ENCODE measurements around the gene TRIM28. TPM values are rescaled to one million over a fixed set of nuclear protein-coding genes. Genes with fewer than 3 reads are reported as not detected.

The TRIM28 gene
- total and polyA plus RNA-seq, 2 experiments from 2014 or later: 159 to 191 TPM

- Histone ChIP-seq H3K9me3 (ENCODE audit: low read depth) (no peaks in the 10 kb centered on the region), H2AFZ (peak within 1 kb of the TSS; percentile 39), H3K9me2 (replicated peaks; ENCODE audit: insufficient read depth) (no peaks in the 10 kb centered on the region), H3K27ac (peak within 1 kb of the TSS; percentile 98), H3K79me2 (peaks cover 62% of the 10 kb centered on the region), H3K4me1 (ENCODE audit: insufficient read depth) (peaks cover 27% of the 10 kb centered on the region), H3K36me3 (replicated peaks; ENCODE audit: insufficient read depth, low read depth) (no peaks in the 10 kb centered on the region), H4K20me1 (ENCODE audit: insufficient read depth, poor library complexity, severe bottlenecking) (no peaks in the 10 kb centered on the region), H3K4me3 (peak within 1 kb of the TSS; percentile 78), H3K27me3 (no peaks in the 10 kb centered on the region), H3K4me2 (peak within 1 kb of the TSS; percentile 94)
- TF ChIP-seq EZH2 (IDR thresholded peaks at IDR 0.05; ENCODE audit: borderline replicate concordance) (no peak), EZH2phosphoT487 (IDR thresholded peaks at IDR 0.05; ENCODE audit: low read depth, severe bottlenecking, unreplicated experiment) (no peak), CTCF (IDR thresholded peaks at IDR 0.05; ENCODE audit: poor library complexity) (no peak)
- DNase-seq (ENCODE audit: low spot score): peak; percentile 96
- under 1% methylated on average over 23 of the region's 62 CpGs for WGBS (ENCODE audit: low lambda C conversion rate, missing lambda C conversion rate)
Observed at GRCh38 chr19:58558066-58558622, 14.3 kb downstream of the TRIM28 start, which contains the start of gene UBE2M. Gene UBE2M (minus strand): TSS chr19:58558611. CDS start chr19:58558381, 230 bp downstream.

- H3K9me3 ChIP-seq (ENCODE audit: low read depth): no peaks in the 10 kb centered on the region
- no peaks in the 10 kb centered on the region for H3K36me3 ChIP-seq (replicated peaks; ENCODE audit: insufficient read depth, low read depth)
- peak overlapping the region; percentile 98 for H3K27ac ChIP-seq
- H4K20me1 ChIP-seq (ENCODE audit: insufficient read depth, poor library complexity, severe bottlenecking): no peaks in the 10 kb centered on the region
- no peaks in the 10 kb centered on the region for H3K9me2 ChIP-seq (replicated peaks; ENCODE audit: insufficient read depth)
- no peaks in the 10 kb centered on the region for H3K27me3 ChIP-seq
- peak overlapping the region; percentile 40 for H3K4me3 ChIP-seq
- peak overlapping the region; percentile 39 for H2AFZ ChIP-seq
- DNase-seq (ENCODE audit: low spot score): peak; percentile 99
- TF ChIP-seq EZH2 (IDR thresholded peaks at IDR 0.05; ENCODE audit: borderline replicate concordance) (no peak), CTCF (IDR thresholded peaks at IDR 0.05; ENCODE audit: poor library complexity) (peak; percentile 2)
- H3K4me1 ChIP-seq (ENCODE audit: insufficient read depth): peaks cover 22% of the 10 kb centered on the region
- peaks cover 56% of the 10 kb centered on the region for H3K79me2 ChIP-seq
- H3K4me2 ChIP-seq: peak overlapping the region; percentile 77
- under 1% methylated on average over 60 of the region's 76 CpGs for WGBS (ENCODE audit: low lambda C conversion rate, missing lambda C conversion rate)
Observed at GRCh38 chr19:58558623-58559274, 14.9 kb downstream of the TRIM28 start.

GRCh38 chr19:58559275-58560006 lies 15.6 kb downstream of the TRIM28 start:
- under 1% methylated on average over 29 of the region's 33 CpGs for WGBS (ENCODE audit: low lambda C conversion rate, missing lambda C conversion rate)
- Histone ChIP-seq H3K9me3 (ENCODE audit: low read depth) (no peaks in the 10 kb centered on the region), H3K4me3 (peak overlapping the region; percentile 26), H3K9me2 (replicated peaks; ENCODE audit: insufficient read depth) (no peaks in the 10 kb centered on the region), H3K36me3 (replicated peaks; ENCODE audit: insufficient read depth, low read depth) (no peaks in the 10 kb centered on the region), H3K4me1 (ENCODE audit: insufficient read depth) (peaks cover 16% of the 10 kb centered on the region), H4K20me1 (ENCODE audit: insufficient read depth, poor library complexity, severe bottlenecking) (no peaks in the 10 kb centered on the region), H3K79me2 (peaks cover 49% of the 10 kb centered on the region), H3K27me3 (no peaks in the 10 kb centered on the region), H3K4me2 (peak overlapping the region; percentile 77), H2AFZ (peak overlapping the region; percentile 39), H3K27ac (peak overlapping the region; percentile 98)
- peak; percentile 94 for DNase-seq (ENCODE audit: low spot score)
- TF ChIP-seq EZH2 (IDR thresholded peaks at IDR 0.05; ENCODE audit: borderline replicate concordance) (no peak), EZH2phosphoT487 (IDR thresholded peaks at IDR 0.05; ENCODE audit: low read depth, severe bottlenecking, unreplicated experiment) (no peak), CTCF (IDR thresholded peaks at IDR 0.05; ENCODE audit: poor library complexity) (no peak)

All from hepatocyte (in vitro differentiated cells).